IPS-NIHi11 (cell line): ENCODE results near the gene POLK.
"Not testable (repeated sequence)": the region's sequence is repeated elsewhere in the genome, so short reads cannot be mapped to it uniquely, and the experiment has no call there.

Experiments used
- DNase-seq: peaks from one replicate; pipeline ENCODE4 v3.0.0; 2012; ENCODE audit warnings: mixed read lengths, low spot score

The POLK gene

DNA sequence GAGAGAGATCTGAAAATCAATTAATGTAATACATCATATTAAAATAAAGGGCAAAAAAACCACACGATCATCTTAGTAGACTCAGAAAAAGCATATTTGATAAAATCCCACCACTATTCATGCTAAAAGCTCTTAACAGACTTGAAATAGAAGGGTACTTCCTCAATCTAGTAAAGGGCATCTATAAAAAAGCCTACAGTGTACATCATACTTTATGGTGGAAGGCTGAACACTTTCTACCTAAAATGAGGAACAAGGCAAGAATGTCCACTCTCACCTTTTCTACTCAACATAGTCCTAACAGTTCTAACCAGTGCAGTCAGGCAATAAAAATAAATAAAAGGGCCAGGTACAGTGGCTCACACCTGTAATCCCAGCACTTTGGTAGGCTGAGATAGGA, 38.9 kb downstream of the POLK start:
- DNase-seq, result no peak

DNA sequence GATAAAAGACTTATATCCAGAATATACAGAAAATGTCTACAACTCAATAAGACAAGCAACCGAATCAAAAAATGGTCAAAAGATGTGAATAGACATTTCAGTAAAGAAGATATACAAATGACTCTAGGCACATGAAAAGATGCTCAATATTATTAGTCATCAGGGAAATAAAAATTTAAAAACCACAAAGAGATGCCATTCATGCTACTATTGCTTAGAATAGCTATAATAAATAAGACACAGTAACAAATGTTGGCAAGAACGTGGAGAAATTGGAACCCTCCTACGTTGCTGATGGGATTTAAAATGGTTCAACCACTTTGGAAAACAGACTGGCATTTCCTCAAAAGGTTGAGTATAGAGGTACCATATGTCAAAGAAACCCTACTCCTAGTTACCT, 39.8 kb downstream of the POLK start:
- DNase-seq, result no peak

DNA sequence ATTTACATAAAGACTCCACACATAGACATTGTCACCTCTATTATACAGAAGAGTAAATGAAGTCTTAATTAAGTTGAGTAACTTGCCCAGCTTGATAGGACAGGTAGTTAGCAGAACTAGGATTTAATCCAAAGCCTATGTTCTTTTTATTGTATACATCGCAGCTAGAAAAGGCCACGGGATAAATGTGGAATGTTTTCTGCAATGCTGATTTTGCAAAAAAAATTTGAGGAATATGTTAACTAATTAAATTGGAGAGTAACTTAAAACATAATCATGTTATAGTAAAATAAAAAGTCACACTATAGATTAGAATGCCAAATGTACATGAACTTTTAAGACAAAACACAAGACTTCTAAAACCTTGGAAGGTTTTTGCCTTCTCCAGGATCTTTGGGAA, 41.1 kb downstream of the POLK start:
- no peak for DNase-seq

DNA sequence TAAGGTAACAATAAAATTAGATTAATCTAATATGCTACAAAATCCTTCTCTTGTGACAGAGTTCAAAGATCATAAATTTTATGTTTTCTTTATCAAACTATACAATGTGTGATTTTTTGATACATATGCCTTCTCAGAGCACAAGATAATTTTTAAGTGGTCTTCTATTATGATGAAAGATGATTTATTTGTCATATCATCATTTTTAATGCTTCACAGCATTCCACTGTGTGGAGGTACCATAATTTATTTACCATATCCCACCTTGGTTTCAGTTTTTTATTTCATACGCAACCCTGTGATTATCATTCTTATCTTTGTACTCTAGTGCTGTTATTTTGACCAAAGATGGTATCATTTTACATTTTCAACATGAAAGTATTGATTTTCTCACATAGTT, 41.7 kb downstream of the POLK start:
- DNase-seq, result no peak

DNA sequence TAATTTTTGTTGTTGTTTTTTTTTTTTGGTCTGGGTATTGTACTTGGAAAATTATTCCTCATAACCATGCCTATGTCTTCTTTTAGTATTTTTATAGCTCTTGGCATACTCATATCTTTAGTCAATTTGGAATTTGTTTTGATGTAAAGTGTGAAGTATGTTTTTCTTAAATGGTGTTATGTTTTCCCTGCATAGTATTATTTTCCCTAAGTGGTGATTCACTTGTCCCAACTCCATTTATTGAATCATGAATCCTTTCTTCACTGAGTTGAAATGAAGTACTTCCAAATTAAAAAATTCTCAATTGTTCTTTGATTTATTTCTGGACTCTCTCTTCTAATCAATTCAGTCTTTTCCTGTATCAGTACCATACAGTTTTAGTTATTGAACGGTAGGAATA, 46.5 kb downstream of the POLK start:
- no peak for DNase-seq

DNA sequence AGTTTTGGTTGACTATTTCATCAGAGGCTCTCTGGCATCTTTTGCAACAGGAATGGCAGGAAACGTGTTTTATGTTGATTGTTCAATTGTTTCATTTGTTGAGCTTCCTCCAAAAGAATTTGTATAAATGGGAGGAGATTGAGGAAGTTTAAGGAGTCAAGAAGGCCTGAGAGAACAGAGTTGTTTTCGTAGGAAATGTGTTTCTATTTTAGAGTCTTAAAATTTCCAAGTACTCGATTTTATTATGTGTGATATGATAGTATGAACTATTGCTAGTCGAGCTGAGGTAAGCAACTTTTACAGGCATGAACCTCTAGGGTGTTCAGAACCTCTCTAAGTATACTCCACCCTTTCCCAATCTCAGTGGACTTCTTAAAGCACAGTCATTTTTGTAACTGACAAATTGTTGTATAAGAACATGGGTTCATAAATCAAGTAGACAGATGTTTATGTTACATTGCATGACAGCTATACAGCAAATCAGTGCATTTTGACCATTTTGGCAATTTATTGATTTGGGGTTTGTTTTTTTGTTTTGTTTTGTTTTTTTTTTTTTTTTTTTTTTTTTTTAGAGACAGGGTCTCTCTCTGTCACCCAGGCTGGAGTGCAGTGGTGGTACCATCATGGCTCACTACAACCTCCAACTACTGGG, 47.4 kb downstream of the POLK start:
- no peak for DNase-seq

DNA sequence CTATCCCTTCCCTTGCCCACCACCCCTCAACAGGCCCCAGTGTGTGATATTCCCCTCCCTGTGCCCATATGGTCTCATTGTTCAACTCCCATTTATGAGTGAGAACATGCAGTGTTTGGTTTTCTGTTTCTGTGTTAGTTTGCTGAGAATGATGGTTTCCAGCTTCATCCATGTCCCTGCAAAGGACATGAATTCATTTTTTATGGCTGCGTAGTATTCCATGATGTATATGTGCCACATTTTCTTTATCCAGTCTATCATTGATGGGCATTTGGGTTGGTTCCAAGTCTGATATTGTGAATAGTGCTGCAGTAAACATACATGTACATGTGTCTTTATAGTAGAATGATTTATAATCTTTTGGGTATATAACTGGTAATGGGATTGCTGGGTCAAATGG, 49.0 kb downstream of the POLK start:
- DNase-seq, result not testable (repeated sequence)

DNA sequence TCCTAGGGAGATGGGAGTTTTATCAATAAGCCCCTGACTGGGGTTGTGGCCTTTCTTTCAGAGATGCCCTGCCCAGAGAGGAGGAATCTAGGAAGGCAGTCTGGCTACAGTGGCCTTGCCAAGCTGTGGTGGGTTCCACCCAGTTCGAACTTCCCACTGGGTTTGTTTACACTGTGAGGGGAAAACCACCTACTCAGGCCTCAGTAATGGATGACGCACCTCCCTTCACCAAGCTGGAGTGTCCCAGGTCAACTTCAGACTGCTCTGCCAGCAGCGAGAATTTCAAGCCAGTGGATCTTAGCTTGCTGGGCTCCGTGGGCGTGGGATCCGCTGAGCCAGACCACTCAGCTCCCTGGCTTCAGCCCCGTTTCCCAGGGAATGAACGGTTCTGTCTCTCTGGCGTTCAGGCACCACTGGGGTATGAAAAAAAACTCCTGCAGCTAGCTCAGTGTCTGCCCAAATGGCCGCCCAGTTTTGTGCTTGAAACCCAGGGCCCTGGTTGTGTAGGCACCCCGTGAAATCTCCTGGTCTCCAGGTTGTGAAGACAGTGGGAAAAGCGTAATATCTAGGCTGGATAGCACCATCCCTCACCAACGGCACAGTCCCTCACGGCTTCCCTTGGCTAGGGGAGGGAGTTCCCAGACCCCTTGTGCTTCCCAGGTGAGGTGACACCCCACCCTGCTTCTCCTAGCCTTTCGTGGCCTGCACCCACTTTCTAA, 54.5 kb downstream of the POLK start:
- not testable (repeated sequence) for DNase-seq

DNA sequence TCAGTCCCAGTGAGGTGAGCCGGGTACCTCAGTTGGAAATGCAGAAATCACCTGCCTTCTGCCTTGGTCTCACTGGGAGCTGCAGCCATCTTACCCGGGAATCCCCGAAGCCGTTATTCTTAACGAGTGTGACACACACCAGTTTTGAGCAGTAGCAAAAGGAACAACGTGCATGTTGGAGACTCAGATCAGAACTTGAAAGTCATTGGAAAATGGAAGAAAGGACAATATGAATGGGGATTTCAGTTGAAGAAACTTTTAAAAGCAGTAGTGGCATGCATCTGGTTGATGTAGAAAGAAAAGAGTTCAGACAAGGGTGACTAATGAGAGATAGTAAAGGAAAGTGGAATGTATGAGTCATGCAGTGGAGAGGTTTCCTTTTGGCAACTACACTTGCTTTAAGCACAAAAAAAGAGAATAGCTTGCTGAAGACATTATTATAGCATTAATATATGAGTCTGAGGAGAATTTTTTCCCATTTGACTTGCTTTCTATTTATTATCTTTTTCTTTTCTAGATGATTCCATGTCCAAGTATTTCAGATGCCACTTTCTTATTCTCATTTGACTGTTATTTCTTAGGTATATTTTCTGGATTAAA, 55.1 kb downstream of the POLK start:
- DNase-seq, result peak; percentile 33

DNA sequence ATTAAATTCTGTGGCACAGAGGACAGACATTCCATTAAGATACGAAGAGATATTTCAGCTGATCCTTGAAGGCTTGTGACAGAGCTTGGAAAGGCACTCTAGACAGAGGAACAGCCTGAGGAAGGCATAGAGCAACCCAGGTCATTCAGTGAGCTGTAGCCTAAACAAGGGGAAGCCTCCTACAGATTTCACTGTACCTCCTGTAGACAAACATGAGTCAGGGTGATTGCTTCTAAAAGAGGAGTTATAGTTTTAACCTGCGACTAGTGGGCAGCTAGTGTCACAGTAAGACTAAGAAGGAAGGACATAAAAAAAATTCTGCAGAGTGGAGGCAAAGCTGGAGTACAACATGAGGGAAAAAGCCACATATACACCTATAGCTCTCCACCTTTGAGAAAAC, 56.0 kb downstream of the POLK start:
- DNase-seq, result peak; percentile 12

DNA sequence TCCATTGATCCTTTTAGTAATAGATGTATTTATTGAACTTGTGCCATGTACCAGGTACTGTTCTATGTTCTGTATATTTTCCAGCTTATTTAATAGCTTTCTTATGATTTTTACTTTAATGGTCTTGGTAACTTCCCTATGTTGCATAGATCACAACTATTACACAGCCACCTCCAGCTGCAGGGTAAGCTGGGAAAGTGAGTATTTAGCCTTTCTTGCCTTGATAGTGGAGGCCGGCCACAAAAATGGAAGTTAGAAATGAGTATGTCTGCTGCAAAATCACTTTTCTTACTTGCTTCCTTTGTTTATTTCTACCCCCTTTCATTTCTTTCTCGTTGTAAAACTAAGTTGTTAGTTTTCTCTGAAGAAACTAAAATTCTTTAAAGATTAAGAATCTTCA, 56.5 kb downstream of the POLK start:
- DNase-seq, result no peak

DNA sequence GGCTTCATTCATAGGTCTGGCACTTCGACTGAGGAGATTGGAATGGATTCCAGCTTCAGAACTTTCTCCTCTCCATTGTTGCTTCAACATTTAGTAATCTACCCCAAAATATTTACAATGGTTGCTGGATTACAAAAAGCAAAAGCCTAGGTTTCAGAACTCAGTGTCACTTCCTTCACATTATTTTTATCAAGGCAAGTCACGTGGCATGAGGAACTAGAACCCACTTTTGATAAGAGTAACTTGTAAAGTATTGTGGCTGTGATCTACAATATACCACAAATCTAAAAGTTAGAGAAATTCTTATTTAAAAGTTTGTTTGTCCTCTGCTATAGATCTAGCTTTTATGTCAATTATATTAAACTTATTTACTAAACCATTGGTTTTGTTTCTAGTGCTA, 59.9 kb downstream of the POLK start:
- DNase-seq, result no peak

DNA sequence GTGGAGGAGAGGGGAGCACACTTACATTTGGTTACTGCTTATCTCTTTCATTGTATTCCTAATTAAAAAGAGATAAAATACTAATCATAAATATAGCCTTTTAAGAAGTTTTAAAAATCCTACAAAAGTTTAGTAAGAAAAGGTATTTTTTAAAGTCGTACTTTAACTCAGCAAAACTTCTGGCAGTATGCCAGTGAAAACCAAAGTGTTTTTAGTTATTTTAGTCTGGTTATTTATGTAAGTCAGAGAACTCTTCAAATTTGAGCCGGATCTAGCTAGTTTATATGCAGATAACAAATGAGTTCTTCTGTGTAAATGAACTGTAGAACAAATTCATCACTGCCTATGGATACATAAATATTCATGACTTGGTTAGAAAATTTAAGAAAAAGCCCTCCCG, 63.1 kb downstream of the POLK start:
- no peak for DNase-seq

DNA sequence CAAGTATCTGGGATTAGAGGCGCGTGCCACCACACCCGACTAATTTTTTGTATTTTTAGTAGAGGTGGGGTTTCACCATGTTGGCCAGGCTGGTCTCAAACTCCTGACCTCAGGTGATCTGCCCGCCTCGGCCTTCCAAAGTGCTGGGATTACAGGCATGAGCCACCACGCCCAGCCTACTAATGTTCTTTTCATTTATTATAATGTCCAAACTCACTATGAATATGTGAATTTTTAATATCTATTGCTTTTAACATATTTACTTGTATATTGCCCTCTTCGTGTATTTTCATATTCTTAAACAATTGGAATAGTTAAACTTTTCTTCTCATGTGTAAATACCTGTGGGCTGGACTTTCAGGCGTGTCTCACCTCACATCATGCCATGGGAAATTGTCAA, 66.6 kb downstream of the POLK start:
- not testable (repeated sequence) for DNase-seq

DNA sequence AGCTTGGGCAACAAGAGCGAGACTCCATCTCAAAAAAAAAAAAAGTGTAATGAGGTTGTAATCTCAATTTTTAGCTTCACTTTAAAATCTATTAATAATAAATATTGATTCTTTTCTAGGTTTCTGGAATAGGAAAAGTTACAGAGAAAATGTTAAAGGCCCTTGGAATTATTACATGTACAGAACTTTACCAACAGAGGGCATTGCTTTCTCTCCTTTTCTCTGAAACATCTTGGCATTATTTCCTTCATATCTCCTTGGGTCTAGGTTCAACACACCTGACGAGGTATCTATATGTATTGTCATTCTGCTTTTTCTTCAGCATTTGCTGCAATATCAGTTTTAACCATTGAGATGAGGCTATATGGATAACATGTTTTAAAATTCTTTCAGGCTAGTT, 73.0 kb downstream of the POLK start:
- no peak for DNase-seq

DNA sequence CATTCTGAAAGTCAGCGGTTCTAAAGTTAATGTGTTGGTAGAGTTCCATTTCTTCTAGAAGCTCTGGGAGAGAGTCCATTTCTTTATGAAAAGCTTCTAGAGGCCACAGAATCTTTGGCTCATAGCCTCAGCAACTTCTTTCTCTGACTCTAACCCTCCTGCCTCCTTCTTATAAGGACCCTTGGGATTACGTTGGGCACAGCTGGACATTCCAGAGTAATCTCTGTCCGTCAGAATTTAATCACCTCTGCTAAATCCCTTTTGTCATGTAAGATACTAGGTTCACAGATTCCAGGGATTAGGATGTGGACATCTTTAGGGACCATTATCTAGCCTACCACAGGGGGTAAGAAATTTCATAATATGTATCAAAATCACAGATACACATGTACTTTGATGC, 77.0 kb downstream of the POLK start:
- DNase-seq, result no peak

DNA sequence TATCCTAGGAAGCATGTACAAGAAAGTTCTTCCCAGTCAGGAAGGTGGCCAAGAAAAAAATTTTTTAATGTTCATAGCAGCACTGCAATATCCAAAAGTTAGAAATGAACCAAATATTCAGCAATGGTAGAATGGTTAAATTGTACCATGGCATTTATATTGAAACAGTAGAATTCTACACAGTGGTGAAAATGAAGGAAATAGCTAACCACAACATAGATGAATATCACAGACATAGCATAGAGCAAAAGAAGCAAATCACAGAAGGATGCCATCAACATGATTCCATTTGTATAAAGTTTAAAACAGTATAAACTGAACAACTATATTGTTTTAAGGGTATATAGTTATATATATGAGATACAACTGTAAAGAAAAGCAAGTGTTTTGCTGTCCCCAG, 88.8 kb downstream of the POLK start:
- no peak for DNase-seq

DNA sequence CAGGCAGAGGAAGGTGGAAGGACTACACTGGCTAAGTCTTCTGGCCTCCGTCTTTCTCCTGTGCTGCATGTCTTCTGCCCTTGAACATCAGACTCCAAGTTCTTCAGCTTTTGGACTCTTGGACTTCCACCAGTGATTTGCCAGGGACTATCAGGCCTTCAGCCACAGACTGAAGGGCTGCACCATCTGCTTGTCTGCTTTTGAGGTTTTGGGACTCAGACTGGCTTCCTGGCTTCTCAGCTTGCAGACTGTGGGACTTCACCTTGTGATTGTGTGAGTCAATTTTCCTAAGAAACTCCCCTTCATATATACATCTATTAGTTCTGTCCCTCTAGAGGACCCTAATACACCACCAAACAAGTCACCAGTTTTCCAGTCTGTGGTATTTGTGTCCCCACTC, 89.9 kb downstream of the POLK start:
- DNase-seq, result no peak

DNA sequence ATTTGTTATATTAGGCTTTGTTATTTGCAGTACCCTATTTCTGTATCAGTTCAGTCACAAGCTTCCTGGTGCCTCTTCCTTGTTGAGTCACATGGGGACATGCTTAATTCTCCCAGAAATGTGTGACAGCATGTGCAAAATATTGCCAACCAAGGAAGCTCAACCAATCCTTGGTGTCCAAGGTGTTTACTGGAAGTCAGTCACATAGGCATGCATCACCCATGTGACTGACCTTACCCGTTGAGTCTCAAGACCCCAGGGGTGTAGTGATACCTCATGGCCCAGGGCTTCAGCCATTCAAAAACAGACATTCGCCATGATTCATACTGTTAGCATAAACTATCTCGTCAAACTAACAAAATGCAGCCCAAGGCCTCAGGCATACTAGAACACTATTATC, 90.3 kb downstream of the POLK start:
- DNase-seq, result no peak

DNA sequence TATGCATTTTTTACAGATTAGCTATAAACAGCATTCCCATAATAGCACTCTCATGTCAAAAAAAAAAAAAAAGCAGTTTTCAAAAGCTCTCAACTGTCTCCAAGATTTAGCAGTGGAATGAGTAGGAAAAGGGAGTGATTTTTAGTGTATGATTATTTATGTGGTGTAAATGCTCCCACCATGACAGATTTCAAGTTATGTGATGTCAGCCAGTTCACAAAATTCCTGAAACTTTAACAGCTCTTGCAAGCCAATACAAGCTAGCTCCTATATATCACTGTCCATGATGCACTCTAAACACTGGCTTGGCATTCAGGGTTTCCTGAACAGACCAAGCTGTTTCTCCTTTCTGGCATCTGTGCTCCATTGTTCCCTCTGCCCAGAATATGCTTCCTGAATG, 91.7 kb downstream of the POLK start:
- DNase-seq, result no peak

DNA sequence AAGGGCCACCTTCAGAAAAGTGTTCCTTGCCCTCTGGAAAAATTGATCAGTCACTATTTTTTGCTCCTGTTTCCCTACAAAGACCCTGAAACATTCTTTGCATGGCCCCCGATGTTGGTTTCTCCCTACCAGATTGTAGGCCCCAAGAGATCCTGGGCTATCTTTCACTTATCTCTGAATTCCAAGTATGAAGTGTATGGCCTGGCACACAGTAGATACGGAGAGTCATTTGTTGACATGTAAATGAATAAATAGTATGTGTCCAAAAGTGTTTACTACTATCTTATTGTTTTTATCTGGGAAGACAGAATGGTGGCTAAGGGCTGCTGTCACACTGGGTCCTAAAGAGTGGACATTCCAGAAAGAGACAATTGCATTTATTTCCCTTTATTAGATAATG, 92.1 kb downstream of the POLK start:
- DNase-seq, result no peak

DNA sequence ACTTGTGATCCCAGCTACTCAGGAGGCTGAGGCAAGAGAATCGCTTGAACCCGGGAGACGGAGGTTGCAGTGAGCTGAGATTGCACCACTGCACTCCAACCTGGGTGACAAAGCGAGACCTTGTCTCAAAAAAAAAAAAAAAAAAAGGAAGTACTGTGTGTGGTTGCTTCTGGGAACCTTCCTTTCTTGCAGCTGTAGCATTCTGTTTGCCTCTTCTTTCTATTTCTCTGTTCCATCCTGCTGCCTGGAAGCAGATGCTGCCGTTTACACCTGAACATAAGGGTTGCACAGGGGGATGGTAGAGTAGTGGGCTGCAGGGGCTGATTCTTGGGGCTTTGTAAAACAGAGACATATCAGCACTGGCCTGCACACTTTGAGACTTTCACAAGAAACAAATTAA, 95.7 kb downstream of the POLK start:
- not testable (repeated sequence) for DNase-seq

DNA sequence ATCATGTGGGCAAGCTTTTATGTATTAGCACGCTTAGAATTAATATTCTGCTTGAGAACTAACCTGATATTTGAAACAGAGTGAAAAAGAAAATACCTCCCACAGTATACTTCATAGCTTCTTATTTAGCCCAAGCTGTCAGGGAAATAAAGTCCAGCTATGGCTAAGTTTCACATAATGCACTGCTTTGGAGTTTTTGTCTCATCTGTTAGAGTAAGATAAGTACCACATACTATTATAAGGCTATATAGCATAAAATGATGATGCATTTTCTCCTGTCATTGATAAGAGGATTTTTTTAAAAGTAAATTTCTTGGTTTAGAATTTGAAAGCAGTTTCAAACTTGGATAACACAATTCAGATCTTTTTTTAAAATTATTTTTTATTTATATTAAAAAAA, 97.2 kb downstream of the POLK start:
- no peak for DNase-seq

DNA sequence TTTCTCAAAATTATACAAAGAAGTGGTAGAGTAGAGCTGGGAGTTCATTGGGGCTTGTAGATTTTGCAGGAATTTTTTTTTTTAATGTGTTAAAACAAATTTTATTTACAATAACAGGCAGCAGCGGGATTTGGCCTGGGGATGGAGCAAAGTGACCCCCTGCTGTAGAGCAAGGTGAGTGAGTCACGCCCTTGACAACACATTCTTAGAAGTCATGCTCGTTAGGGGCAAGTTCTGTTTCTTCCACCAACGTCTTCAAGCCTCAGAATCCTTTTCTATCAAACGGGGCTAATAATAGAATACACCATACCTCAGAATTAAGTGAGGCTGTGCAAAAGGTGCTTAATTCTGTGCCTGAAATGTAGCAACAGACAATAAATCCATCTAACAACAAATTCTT, 98.5 kb downstream of the POLK start:
- DNase-seq, result no peak
